GM23248 (cell line): ENCODE measurements around the gene FHOD3.

Source experiments
- EZH2 ChIP-seq: fragments of 200-600 bp; sonication (generic); IDR thresholded peaks from 2 replicates; pipeline ENCODE4 v1.6.1; 2018; ENCODE audit warnings: antibody characterized with exemption, mild to moderate bottlenecking; ENCODE audit not compliant: insufficient read depth, poor library complexity, severe bottlenecking
- EZH2phosphoT487 ChIP-seq: fragments of 200-600 bp; sonication (generic); IDR thresholded peaks from 2 replicates; pipeline ENCODE4 v1.6.1; 2018; ENCODE audit warnings: antibody characterized with exemption, moderate library complexity, mild to moderate bottlenecking, low read depth; ENCODE audit not compliant: insufficient read depth

- TF ChIP-seq EZH2phosphoT487 (no peak), EZH2 (no peak)
These were observed 233.3 kb downstream of the FHOD3 start for GRCh38 chr18:36530676-36531405.
